HS-5 (cell line): Measurements from ENCODE around the gene SHOC1.
"Not testable (repeated sequence)": the region's sequence is repeated elsewhere in the genome, so short reads cannot be mapped to it uniquely, and the experiment has no call there.

Experiments
- DNase-seq: peaks from one replicate; pipeline ENCODE4 v3.0.0-alpha.2; 2012; ENCODE audit warnings: low read depth

The SHOC1 gene

GRCh38 chr9:111794835-111795556, at the start of gene SHOC1:
SHOC1 (minus strand) TSS chr9:111794937; CDS start chr9:111791418, 3,519 bp downstream.
- no peak for DNase-seq

- no peak for DNase-seq
Observed at GRCh38 chr9:111843971-111844370, 49.2 kb upstream of the SHOC1 start.

GRCh38 chr9:111842313-111842712, 47.6 kb upstream of the SHOC1 start:
- DNase-seq = no peak

GRCh38 chr9:111840442-111840841, 45.7 kb upstream of the SHOC1 start:
- no peak for DNase-seq

GRCh38 chr9:111839987-111840386, 45.2 kb upstream of the SHOC1 start:
- no peak for DNase-seq

GRCh38 chr9:111839387-111839786, 44.6 kb upstream of the SHOC1 start:
- no peak for DNase-seq

- DNase-seq = no peak
Observed at GRCh38 chr9:111838439-111838838, 43.7 kb upstream of the SHOC1 start.

GRCh38 chr9:111836311-111836710, 41.6 kb upstream of the SHOC1 start:
- no peak for DNase-seq

GRCh38 chr9:111833941-111834340, 39.2 kb upstream of the SHOC1 start:
- no peak for DNase-seq

- DNase-seq = no peak
Observed at GRCh38 chr9:111832449-111832848, 37.7 kb upstream of the SHOC1 start.

GRCh38 chr9:111831371-111832108, 36.8 kb upstream of the SHOC1 start:
- no peak for DNase-seq

GRCh38 chr9:111828193-111828592, 33.5 kb upstream of the SHOC1 start:
- no peak for DNase-seq

- DNase-seq = no peak
Observed at GRCh38 chr9:111825468-111826145, 30.9 kb upstream of the SHOC1 start.

- no peak for DNase-seq
Observed at GRCh38 chr9:111821006-111821528, 26.3 kb upstream of the SHOC1 start.

- no peak for DNase-seq
Observed at GRCh38 chr9:111819360-111819759, 24.6 kb upstream of the SHOC1 start.

GRCh38 chr9:111815285-111816070, 20.7 kb upstream of the SHOC1 start:
- no peak for DNase-seq

GRCh38 chr9:111812337-111812736, 17.6 kb upstream of the SHOC1 start:
- DNase-seq = no peak

- DNase-seq = no peak
Observed at GRCh38 chr9:111810908-111811307, 16.2 kb upstream of the SHOC1 start.

- DNase-seq = not testable (repeated sequence)
Observed at GRCh38 chr9:111810415-111810814, 15.7 kb upstream of the SHOC1 start.

- no peak for DNase-seq
Observed at GRCh38 chr9:111807197-111807596, 12.5 kb upstream of the SHOC1 start.

- no peak for DNase-seq
Observed at GRCh38 chr9:111806259-111806658, 11.5 kb upstream of the SHOC1 start.

- DNase-seq = peak; percentile 49
Observed at GRCh38 chr9:111805830-111806241, 11.1 kb upstream of the SHOC1 start.
